MCF 10A (cell line): ENCODE results near the gene NACA2. TPM values are rescaled to one million over a fixed set of nuclear protein-coding genes. Genes with fewer than 3 reads are reported as not detected.
A peak's percentile ranks its signal among the peaks of the same experiment; 100 is the strongest.

ENCODE experiments used
- BruUV-seq: library from RNA; stranded (reverse); fragments of 400-500 nt; replicated peaks from 2 replicates; lab custom pipeline; 2021; lab: Mats Ljungman, UMichigan
- CTCF ChIA-PET: fragments of 300-600 bp; sonication (Branson Sonifier 250); formaldehyde crosslinking; extraction: SDS; loops from one replicate; lab custom pipeline; 2021; ENCODE audit warnings: antibody characterized with exemption, inconsistent platforms; lab: Yijun Ruan, JAX
- POLR2A ChIA-PET: fragments of 300-600, 350-650 bp; sonication (Branson Sonifier 250); formaldehyde crosslinking; extraction: SDS; loops from one replicate; lab custom pipeline; 2020; ENCODE audit warnings: antibody characterized with exemption, inconsistent platforms; lab: Yijun Ruan, JAX
- DNase-seq: peaks from one replicate; pipeline ENCODE4 v3.0.0-alpha.2; 2018; ENCODE audit not compliant: unreplicated experiment
- H3K27ac Mint-ChIP-seq: one replicate; pipeline ENCODE4 v1.8.0; 2022; ENCODE audit warnings: mild to moderate bottlenecking, low read depth, mixed read lengths; ENCODE audit not compliant: unreplicated experiment
- H3K27me3 Mint-ChIP-seq: one replicate; pipeline ENCODE4 v1.8.0; 2022; ENCODE audit warnings: mixed read lengths; ENCODE audit not compliant: insufficient read depth, unreplicated experiment
- H3K36me3 Mint-ChIP-seq: one replicate; pipeline ENCODE4 v1.8.0; 2022; ENCODE audit warnings: mild to moderate bottlenecking, moderate library complexity, mixed read lengths; ENCODE audit not compliant: insufficient read depth, unreplicated experiment
- H3K4me1 Mint-ChIP-seq: one replicate; pipeline ENCODE4 v1.8.0; 2022; ENCODE audit warnings: mixed read lengths; ENCODE audit not compliant: insufficient read depth, unreplicated experiment
- H3K4me3 Mint-ChIP-seq: one replicate; pipeline ENCODE4 v1.8.0; 2022; ENCODE audit warnings: mild to moderate bottlenecking, moderate library complexity, mixed read lengths; ENCODE audit not compliant: unreplicated experiment
- H3K9me3 Mint-ChIP-seq: one replicate; pipeline ENCODE4 v1.8.0; 2022; ENCODE audit warnings: mixed read lengths; ENCODE audit not compliant: unreplicated experiment
- intact Hi-C: fragments of 100-400 bp; cut with micrococcal nuclease; formaldehyde crosslinking; loops from 2 replicates; pipeline ENCODE4 v1.14.1; 2022
- total RNA-seq: library from RNA; stranded (reverse); gene quantifications from 2 replicates; pipeline ENCODE4 v1.2.3, GENCODE V29; 2022
- TF ChIP-seq, protein P1 (sequence below): fragments of 200-600 bp; IDR thresholded peaks from one replicate; pipeline ENCODE4 v1.8.0; 2022; ENCODE audit warnings: antibody characterized with exemption, mild to moderate bottlenecking; ENCODE audit not compliant: unreplicated experiment

NACA2 gene
- total RNA-seq, 1 experiment from 2014 or later = not detected

DNA sequence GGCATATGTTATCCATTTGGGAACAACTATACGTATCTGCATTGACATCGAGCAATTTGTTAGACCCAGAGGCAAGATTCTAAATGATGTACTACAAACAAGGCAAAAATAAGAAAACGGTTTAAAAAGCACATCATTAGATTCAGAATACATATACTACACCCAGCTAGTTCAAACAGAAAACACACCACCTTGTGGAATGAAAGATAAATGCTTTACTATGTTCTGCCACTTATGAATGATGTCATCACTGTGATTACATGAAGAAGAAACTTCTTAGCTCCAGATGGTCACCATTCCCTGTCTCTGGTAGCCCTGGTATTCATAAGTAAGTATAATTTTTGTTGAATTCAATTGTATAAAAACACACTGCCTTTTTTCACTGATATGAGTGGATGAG lies 7.8 kb downstream of the NACA2 start:
- Mint-ChIP-seq H3K9me3 (no peaks in the 10 kb centered on the region), H3K4me3 (no peak overlapping the region), H3K27ac (no peak overlapping the region), H3K27me3 (no peaks in the 10 kb centered on the region), H3K4me1 (no peaks in the 10 kb centered on the region), H3K36me3 (no peaks in the 10 kb centered on the region)
- BruUV-seq = no TSS peak
- DNase-seq = peak; percentile 60
- intact Hi-C loops = loop anchor here (1.0 to 5.0 kb wide), 2 partner anchors 171 to 254 kb away; no protein-coding TSS in a partner anchor
- TF ChIP-seq, protein P1, sequence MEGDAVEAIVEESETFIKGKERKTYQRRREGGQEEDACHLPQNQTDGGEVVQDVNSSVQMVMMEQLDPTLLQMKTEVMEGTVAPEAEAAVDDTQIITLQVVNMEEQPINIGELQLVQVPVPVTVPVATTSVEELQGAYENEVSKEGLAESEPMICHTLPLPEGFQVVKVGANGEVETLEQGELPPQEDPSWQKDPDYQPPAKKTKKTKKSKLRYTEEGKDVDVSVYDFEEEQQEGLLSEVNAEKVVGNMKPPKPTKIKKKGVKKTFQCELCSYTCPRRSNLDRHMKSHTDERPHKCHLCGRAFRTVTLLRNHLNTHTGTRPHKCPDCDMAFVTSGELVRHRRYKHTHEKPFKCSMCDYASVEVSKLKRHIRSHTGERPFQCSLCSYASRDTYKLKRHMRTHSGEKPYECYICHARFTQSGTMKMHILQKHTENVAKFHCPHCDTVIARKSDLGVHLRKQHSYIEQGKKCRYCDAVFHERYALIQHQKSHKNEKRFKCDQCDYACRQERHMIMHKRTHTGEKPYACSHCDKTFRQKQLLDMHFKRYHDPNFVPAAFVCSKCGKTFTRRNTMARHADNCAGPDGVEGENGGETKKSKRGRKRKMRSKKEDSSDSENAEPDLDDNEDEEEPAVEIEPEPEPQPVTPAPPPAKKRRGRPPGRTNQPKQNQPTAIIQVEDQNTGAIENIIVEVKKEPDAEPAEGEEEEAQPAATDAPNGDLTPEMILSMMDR = no peak
- ChIA-PET POLR2A (interaction anchor here (0.7 to 1.0 kb wide), 2 partner anchors 15 to 96 kb away, joined by 4 read pairs; no protein-coding TSS in a partner anchor), CTCF (interaction anchor here (0.6 to 2.0 kb wide), 11 partner anchors 10 to 923 kb away, joined by 3 to 10 read pairs (median 4); no protein-coding TSS in a partner anchor)

DNA sequence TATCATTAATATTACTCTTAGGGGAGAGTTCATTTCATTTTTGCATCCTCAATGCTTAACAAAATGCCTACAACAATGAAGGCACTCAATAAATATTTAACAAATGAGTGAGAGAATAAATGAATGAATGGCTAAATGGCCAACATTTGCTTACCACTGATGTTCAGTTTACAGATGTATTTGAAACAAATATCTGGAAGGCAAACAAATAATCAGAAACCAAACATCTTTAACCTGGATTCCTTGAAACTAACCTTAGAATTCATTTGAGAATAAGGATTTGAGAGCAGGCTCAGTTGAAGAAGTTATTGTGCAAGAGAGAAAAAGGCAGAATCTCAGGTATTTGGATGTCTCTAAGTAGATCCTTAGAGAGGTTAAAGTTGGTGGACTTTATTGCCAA lies 8.4 kb downstream of the NACA2 start:
- intact Hi-C loops = loop anchor here (5.0 kb wide), 1 partner anchor 255 kb away; no protein-coding TSS in a partner anchor
- ChIA-PET CTCF (interaction anchor here (0.6 to 2.0 kb wide), 7 partner anchors 162 to 254 kb away, joined by 3 to 10 read pairs (median 4); no protein-coding TSS in a partner anchor), POLR2A (no interaction called here)
- no peaks in the 10 kb centered on the region for H3K36me3 Mint-ChIP-seq
- H3K27ac Mint-ChIP-seq = no peak overlapping the region
- H3K4me1 Mint-ChIP-seq = no peaks in the 10 kb centered on the region
- no TSS peak for BruUV-seq
- no peaks in the 10 kb centered on the region for H3K27me3 Mint-ChIP-seq
- H3K9me3 Mint-ChIP-seq = no peaks in the 10 kb centered on the region
- DNase-seq = no peak
- TF ChIP-seq, protein P1 = no peak
- no peak overlapping the region for H3K4me3 Mint-ChIP-seq

DNA sequence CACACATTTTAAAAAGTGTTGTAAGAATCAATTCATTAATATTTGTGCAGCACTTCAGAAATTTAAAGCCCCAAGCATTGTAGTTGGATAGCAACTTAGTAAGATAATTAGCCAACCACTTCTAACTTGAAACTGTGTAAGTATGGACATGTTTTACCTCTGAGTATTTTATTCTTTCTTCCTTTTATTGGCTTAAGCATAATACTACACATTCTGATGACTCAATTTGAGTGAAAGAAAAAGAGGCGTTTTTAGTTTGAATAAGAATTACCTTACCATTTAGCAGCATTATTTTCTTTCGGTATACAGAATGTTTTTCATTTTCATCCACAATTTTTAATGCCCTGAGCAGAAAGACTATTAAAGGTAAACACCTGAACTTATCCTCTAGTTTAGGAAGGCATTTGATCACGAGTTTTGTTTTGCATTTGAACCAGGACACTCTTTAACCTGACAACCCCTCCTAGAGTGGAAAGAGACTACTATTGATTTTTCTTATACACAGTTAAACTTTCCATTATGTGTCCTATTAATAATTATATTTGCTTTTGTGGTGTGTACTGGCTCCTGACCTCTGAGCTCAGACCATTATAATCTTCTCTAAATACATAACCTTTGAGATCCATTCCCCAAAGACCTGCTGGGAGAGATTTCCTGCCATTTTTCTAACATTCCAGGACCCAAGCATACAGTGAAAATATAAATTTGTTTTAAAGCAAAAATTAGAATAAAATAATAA lies 9.2 kb downstream of the NACA2 start:
- TF ChIP-seq, protein P1 = no peak
- intact Hi-C loops = loop anchor here (5.0 kb wide), 1 partner anchor 256 kb away; no protein-coding TSS in a partner anchor
- no peaks in the 10 kb centered on the region for H3K9me3 Mint-ChIP-seq
- no peaks in the 10 kb centered on the region for H3K27me3 Mint-ChIP-seq
- no peak for DNase-seq
- CTCF ChIA-PET = interaction anchor here (0.6 to 2.0 kb wide), 3 partner anchors 168 to 255 kb away, joined by 4 to 10 read pairs (median 5); no protein-coding TSS in a partner anchor
- H3K4me3 Mint-ChIP-seq = no peak overlapping the region
- POLR2A ChIA-PET = no interaction called here
- no peaks in the 10 kb centered on the region for H3K4me1 Mint-ChIP-seq
- H3K36me3 Mint-ChIP-seq = no peaks in the 10 kb centered on the region
- BruUV-seq = no TSS peak
- H3K27ac Mint-ChIP-seq = no peak overlapping the region

DNA sequence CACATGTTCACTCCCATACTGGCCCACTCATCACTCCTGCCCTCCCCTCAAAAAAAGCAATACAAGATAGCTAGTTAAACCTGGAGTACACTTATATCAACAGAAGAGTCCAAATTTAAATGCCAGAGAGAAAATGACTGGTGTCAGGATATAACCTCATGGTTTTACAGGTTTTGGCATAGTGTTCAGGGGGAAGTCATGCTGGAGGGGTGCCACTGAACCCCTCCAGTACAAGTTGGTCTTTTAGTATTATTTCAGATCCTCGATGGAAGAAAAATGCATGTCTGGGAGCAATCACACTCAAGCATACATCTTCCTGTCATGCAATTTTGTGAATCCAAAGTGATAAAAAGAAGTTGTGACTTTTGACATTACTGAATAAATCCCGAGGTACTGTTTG lies 10.5 kb downstream of the NACA2 start:
- intact Hi-C loops = loop anchor here (5.0 kb wide), 1 partner anchor 257 kb away; no protein-coding TSS in a partner anchor
- ChIA-PET CTCF (interaction anchor here (0.6 to 1.5 kb wide), 6 partner anchors 58 to 1488 kb away, joined by 3 to 5 read pairs (median 4); no protein-coding TSS in a partner anchor), POLR2A (no interaction called here)
- no peak overlapping the region for H3K4me3 Mint-ChIP-seq
- H3K27ac Mint-ChIP-seq = no peak overlapping the region
- H3K9me3 Mint-ChIP-seq = no peaks in the 10 kb centered on the region
- H3K36me3 Mint-ChIP-seq = no peaks in the 10 kb centered on the region
- TF ChIP-seq, protein P1 = no peak
- H3K27me3 Mint-ChIP-seq = no peaks in the 10 kb centered on the region
- BruUV-seq = no TSS peak
- DNase-seq = no peak
- peaks cover 4% of the 10 kb centered on the region for H3K4me1 Mint-ChIP-seq
